Thoracic aorta (tissue), 2 donors: ENCODE measurements around the gene TMEM108. TPM values are rescaled to one million over a fixed set of nuclear protein-coding genes. Genes with fewer than 3 reads are reported as not detected.

ENCODE experiments used
- ATAC-seq: fragments of 150-250 bp; one replicate; pipeline ENCODE4 v1.8.0; 2017; ENCODE audit warnings: low read depth; ENCODE audit not compliant: insufficient number of reproducible peaks, low FRiP score
- DNase-seq: peaks from one replicate; pipeline ENCODE4 v3.0.0-alpha.2; 2020; ENCODE audit warnings: low spot score
- H3K27ac ChIP-seq, 2 donors: fragments of 200-600 bp; sonication (generic); 1 replicate in 1 of 2; 2 replicates in 1 of 2; pipeline ENCODE4 v1.5.1; 2016; ENCODE audit warnings: mild to moderate bottlenecking in 2 of 2, moderate library complexity in 2 of 2
- H3K27me3 ChIP-seq: fragments of 200-600 bp; sonication (generic); replicated peaks from 2 replicates; pipeline ENCODE4 v1.6.0; 2016; ENCODE audit warnings: mild to moderate bottlenecking; ENCODE audit not compliant: insufficient read depth
- H3K36me3 ChIP-seq: fragments of 200-600 bp; sonication (generic); one replicate; pipeline ENCODE4 v1.5.1; 2016
- H3K4me1 ChIP-seq, 2 donors: fragments of 200-600 bp; sonication (generic); 1 replicate in 1 of 2; 2 replicates in 1 of 2; pipeline versions ENCODE4 v1.5.1 to v1.6.0; 2016; ENCODE audit warnings: low read depth in 2 of 2, mild to moderate bottlenecking in 1 of 2; ENCODE audit not compliant: control insufficient read depth in 1 of 2
- H3K4me3 ChIP-seq: fragments of 200-600 bp; sonication (generic); 2 replicates; pipeline ENCODE4 v1.5.1; 2016; ENCODE audit warnings: mild to moderate bottlenecking
- H3K9me3 ChIP-seq: fragments of 200-600 bp; sonication (generic); 2 replicates; pipeline ENCODE4 v1.5.1; 2016
- total RNA-seq, 2 donors: library from RNA; depleted of rRNA; stranded (reverse); fragments of >200 nt; gene quantifications; one replicate each; pipeline versions ENCODE4 v1.1.0 to v1.2.3, GENCODE V29; 2016
- TF ChIP-seq, protein P1 (sequence below): fragments of 200-600 bp; sonication (generic); IDR thresholded peaks from one replicate; pipeline ENCODE4 v1.5.1; 2019; ENCODE audit warnings: antibody characterized with exemption

Gene TMEM108
- total RNA-seq, 2 donors from 2014 or later: 0.28 to 0.41 TPM

GRCh38 chr3:133303430-133303829, 265.2 kb downstream of the TMEM108 start:
- Histone ChIP-seq H3K4me3 (no peak overlapping the region), H3K4me1 (no peaks in the 10 kb centered on the region), H3K27me3 (no peaks in the 10 kb centered on the region), H3K36me3 (no peaks in the 10 kb centered on the region), H3K27ac (no peak overlapping the region), H3K9me3 (no peaks in the 10 kb centered on the region)
- no peak for DNase-seq
- TF ChIP-seq, protein P1, sequence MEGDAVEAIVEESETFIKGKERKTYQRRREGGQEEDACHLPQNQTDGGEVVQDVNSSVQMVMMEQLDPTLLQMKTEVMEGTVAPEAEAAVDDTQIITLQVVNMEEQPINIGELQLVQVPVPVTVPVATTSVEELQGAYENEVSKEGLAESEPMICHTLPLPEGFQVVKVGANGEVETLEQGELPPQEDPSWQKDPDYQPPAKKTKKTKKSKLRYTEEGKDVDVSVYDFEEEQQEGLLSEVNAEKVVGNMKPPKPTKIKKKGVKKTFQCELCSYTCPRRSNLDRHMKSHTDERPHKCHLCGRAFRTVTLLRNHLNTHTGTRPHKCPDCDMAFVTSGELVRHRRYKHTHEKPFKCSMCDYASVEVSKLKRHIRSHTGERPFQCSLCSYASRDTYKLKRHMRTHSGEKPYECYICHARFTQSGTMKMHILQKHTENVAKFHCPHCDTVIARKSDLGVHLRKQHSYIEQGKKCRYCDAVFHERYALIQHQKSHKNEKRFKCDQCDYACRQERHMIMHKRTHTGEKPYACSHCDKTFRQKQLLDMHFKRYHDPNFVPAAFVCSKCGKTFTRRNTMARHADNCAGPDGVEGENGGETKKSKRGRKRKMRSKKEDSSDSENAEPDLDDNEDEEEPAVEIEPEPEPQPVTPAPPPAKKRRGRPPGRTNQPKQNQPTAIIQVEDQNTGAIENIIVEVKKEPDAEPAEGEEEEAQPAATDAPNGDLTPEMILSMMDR: no peak
- no peak for ATAC-seq

- DNase-seq (no peak), ATAC-seq (no peak)
- no peak overlapping the region for H3K27ac ChIP-seq
- H3K27me3 ChIP-seq: no peaks in the 10 kb centered on the region
- H3K36me3 ChIP-seq: no peaks in the 10 kb centered on the region
- TF ChIP-seq, protein P1: no peak
- no peak overlapping the region for H3K4me3 ChIP-seq
- H3K9me3 ChIP-seq: no peaks in the 10 kb centered on the region
- no peaks in the 10 kb centered on the region for H3K4me1 ChIP-seq
Observed at GRCh38 chr3:133317866-133318265, 279.7 kb downstream of the TMEM108 start.

GRCh38 chr3:133328373-133328772, 290.2 kb downstream of the TMEM108 start:
- ATAC-seq: no peak
- H3K27ac ChIP-seq: no peak overlapping the region
- TF ChIP-seq, protein P1: no peak

DNA sequence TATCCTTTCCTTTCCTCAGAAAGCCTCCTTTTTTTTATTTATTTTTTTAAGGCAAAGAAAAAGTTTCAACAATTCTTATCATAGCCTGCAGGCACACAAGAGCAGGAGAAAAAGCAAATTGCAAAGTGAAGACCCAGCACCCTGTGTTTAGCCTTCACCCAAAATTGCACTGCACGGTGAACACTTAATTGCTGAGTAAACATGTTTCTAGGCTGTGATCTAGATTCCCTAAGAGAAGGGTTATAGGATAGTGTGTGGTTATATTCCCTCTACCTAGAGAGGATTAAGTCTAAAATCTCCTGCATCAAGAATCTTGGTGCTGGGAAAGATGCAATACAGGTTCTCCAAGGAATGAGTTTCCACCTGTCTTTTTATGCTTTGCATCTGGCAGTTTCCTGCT, 291.4 kb downstream of the TMEM108 start:
- H3K4me3 ChIP-seq: no peak overlapping the region
- no peaks in the 10 kb centered on the region for H3K36me3 ChIP-seq
- no peaks in the 10 kb centered on the region for H3K27me3 ChIP-seq
- no peak for ATAC-seq
- no peak overlapping the region for H3K27ac ChIP-seq
- TF ChIP-seq, protein P1: no peak
- H3K4me1 ChIP-seq: no peaks in the 10 kb centered on the region
- no peak for DNase-seq
- no peaks in the 10 kb centered on the region for H3K9me3 ChIP-seq

More at GRCh38 chr3:133328373-133328772, 290.2 kb downstream of the TMEM108 start:
- no peak for DNase-seq
- Histone ChIP-seq H3K9me3 (no peaks in the 10 kb centered on the region), H3K36me3 (no peaks in the 10 kb centered on the region), H3K4me1 (no peaks in the 10 kb centered on the region), H3K4me3 (no peak overlapping the region), H3K27me3 (no peaks in the 10 kb centered on the region)

DNA sequence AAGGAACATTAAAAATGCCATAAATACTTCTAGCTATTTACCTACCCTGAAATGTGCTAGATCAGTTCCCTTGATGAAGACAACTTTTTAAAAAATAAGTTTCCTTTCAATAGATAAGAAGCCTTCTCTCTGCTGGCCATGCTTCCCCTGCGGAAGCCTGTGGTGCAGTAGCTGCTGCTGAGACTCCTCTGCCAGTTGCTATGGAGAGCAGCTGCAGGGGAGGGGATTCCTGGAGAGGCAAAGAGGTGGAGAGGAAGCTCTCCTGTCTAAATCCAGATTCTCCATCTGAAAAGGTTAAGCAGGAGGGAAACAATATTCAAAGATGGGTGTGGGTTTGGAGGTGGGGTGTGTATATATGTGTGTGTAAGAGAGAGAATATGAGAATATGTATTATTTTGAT, 291.9 kb downstream of the TMEM108 start:
- Histone ChIP-seq H3K27me3 (no peaks in the 10 kb centered on the region), H3K36me3 (no peaks in the 10 kb centered on the region), H3K4me3 (no peak overlapping the region), H3K27ac (no peak overlapping the region), H3K9me3 (no peaks in the 10 kb centered on the region), H3K4me1 (no peaks in the 10 kb centered on the region)
- TF ChIP-seq, protein P1: no peak
- ATAC-seq: no peak
- no peak for DNase-seq
